Keratinocyte (primary cell): ENCODE data around the gene OTOG. TPM values are rescaled to one million over a fixed set of nuclear protein-coding genes. Genes with fewer than 3 reads are reported as not detected.

Experiments used
- DNase-seq: peaks from one replicate; pipeline ENCODE4 v3.0.0-alpha.2; 2011; ENCODE audit warnings: low read depth, missing footprints, low spot score
- FAIRE-seq: peaks from 2 replicates; lab custom pipeline; 2011; peaks lifted over from hg19 to GRCh38; lab: Jason Lieb, UNC
- H2AFZ ChIP-seq: 2 replicates; pipeline ENCODE4 v1.6.0; 2012; ENCODE audit warnings: low read length, control low read depth, inconsistent platforms; ENCODE audit not compliant: control insufficient read depth
- H3K27ac ChIP-seq: 2 replicates; pipeline ENCODE4 v1.5.1; 2011; ENCODE audit warnings: low read length; ENCODE audit not compliant: control insufficient read depth, insufficient read depth
- H3K27me3 ChIP-seq: 3 replicates; pipeline ENCODE4 v1.6.0; 2011; ENCODE audit warnings: low read length; ENCODE audit not compliant: control insufficient read depth, insufficient read depth; ENCODE audit errors: extremely low read depth
- H3K36me3 ChIP-seq, 2 experiments: 2 replicates in 1 of 2; 3 replicates in 1 of 2; pipeline ENCODE4 v1.5.1; 2011; ENCODE audit warnings: low read length in 2 of 2, mild to moderate bottlenecking in 1 of 2; ENCODE audit not compliant: control insufficient read depth in 2 of 2, insufficient read depth in 2 of 2; ENCODE audit errors: extremely low read depth in 1 of 2
- H3K4me1 ChIP-seq: 3 replicates; pipeline ENCODE4 v1.5.1; 2011; ENCODE audit warnings: low read length; ENCODE audit not compliant: control insufficient read depth, insufficient read depth; ENCODE audit errors: extremely low read depth
- H3K4me2 ChIP-seq: 3 replicates; pipeline ENCODE4 v1.6.0; 2011; ENCODE audit warnings: low read depth, low read length; ENCODE audit not compliant: control insufficient read depth, insufficient read depth; ENCODE audit errors: extremely low read depth
- H3K4me3 ChIP-seq, 3 experiments: fragments of 200-600 bp in 1 of 3; sonication (generic) in 1 of 3; 2 replicates in 2 of 3; 3 replicates in 1 of 3; pipeline ENCODE4 v1.5.1; 2011 to 2016; ENCODE audit warnings: low read length in 3 of 3, mild to moderate bottlenecking in 3 of 3, control low read depth in 2 of 3, inconsistent platforms in 1 of 3, low read depth in 1 of 3, mixed read lengths in 1 of 3, mixed run types in 1 of 3, moderate library complexity in 1 of 3; ENCODE audit not compliant: control insufficient read depth in 2 of 3, insufficient read depth in 2 of 3; ENCODE audit errors: extremely low read depth in 1 of 3
- H3K79me2 ChIP-seq: 2 replicates; pipeline ENCODE4 v1.6.0; 2012; ENCODE audit warnings: low read length; ENCODE audit not compliant: control insufficient read depth, insufficient read depth
- H3K9ac ChIP-seq: 3 replicates; pipeline ENCODE4 v1.6.0; 2011; ENCODE audit warnings: low read length; ENCODE audit not compliant: control insufficient read depth, insufficient read depth; ENCODE audit errors: extremely low read depth
- H3K9me1 ChIP-seq: 3 replicates; pipeline ENCODE4 v1.6.0; 2011; ENCODE audit warnings: low read length; ENCODE audit not compliant: control insufficient read depth, insufficient read depth; ENCODE audit errors: extremely low read depth
- H3K9me3 ChIP-seq: 2 replicates; pipeline ENCODE4 v1.5.1; 2012; ENCODE audit warnings: low read depth, low read length; ENCODE audit not compliant: control insufficient read depth
- H4K20me1 ChIP-seq: 3 replicates; pipeline ENCODE4 v1.6.0; 2011; ENCODE audit warnings: low read length; ENCODE audit not compliant: control insufficient read depth, insufficient read depth; ENCODE audit errors: extremely low read depth
- CTCF ChIP-seq, 3 experiments: IDR thresholded peaks in 1 of 3; conservative IDR thresholded peaks in 1 of 3; optimal IDR thresholded peaks in 1 of 3; 2 replicates in 2 of 3; 3 replicates in 1 of 3; pipeline versions ENCODE3 to v1.5.1; 2011; ENCODE audit warnings: low read length in 3 of 3, mild to moderate bottlenecking in 3 of 3, moderate library complexity in 2 of 3, control low read depth in 1 of 3, inconsistent platforms in 1 of 3; ENCODE audit not compliant: insufficient read depth in 2 of 3; ENCODE audit errors: extremely low read depth in 1 of 3
- EZH2 ChIP-seq: IDR thresholded peaks from one replicate; pipeline ENCODE4 v1.6.1; 2012; ENCODE audit warnings: inconsistent platforms, mild to moderate bottlenecking, low read length, moderate library complexity
- dilution Hi-C: fragments of 300-500 bp; cut with MboI; formaldehyde crosslinking; loops from one replicate; pipeline ENCODE4 v1.7.0; 2020; ENCODE audit warnings: low sequenced_read_pairs; ENCODE audit not compliant: extremely low pct_ligation_motif_present
- polyA plus RNA-seq, 5 experiments: library from polyadenylated mRNA; depleted of rRNA in 3 of 5; stranded (reverse) in 3 of 5; stranded (forward) in 1 of 5; unstranded in 1 of 5; fragments of >200 nt; gene quantifications; 1 replicate in 1 of 5; 2 replicates in 3 of 5; 3 replicates in 1 of 5; pipeline versions ENCODE4 v1.2.1 to v1.2.3, GENCODE V29; 2011 to 2012; ENCODE audit warnings: missing spikeins in 2 of 5, low read depth in 1 of 5, low replicate concordance in 1 of 5

Gene OTOG
- polyA plus RNA-seq, 1 donor (not counting 4 experiments of a cell fraction or from before 2014, with no cell fraction given), result not detected

DNA sequence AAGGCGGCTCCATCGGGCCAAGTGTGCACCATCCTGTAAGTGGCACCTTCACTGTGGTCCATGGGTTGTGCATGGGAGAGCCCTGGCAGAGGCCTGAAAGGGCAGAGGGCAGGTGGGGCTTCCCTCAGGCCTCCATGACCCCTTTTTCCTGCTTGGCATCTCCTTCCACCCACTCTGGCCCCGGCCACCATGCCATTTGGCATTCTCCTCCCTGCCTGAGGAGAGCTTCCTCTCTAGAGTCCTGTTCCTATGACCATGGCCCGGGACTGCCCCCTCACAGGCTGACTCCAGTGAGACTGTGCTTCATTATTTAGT is 4.9 kb downstream of the OTOG start:
- Histone ChIP-seq H3K27me3 (peaks cover 10% of the 10 kb centered on the region), H3K27ac (no peak overlapping the region), H3K4me3 (no peak overlapping the region), H2AFZ (no peak overlapping the region), H3K4me1 (no peaks in the 10 kb centered on the region), H3K9me3 (no peaks in the 10 kb centered on the region), H3K79me2 (no peaks in the 10 kb centered on the region), H3K9ac (no peak overlapping the region), H3K36me3 (no peaks in the 10 kb centered on the region), H4K20me1 (peaks cover 2% of the 10 kb centered on the region), H3K4me2 (no peak overlapping the region), H3K9me1 (no peaks in the 10 kb centered on the region)
- TF ChIP-seq CTCF (optimal IDR thresholded peaks at IDR 0.05 in 1 of 3, IDR thresholded peaks at IDR 0.05 in 1 of 3, conservative IDR thresholded peaks at IDR 0.05 in 1 of 3; ENCODE audit: extremely low read depth in 1 of 3, insufficient read depth in 2 of 3, low read length in 3 of 3), result no peak
- dilution Hi-C loops, result no loop called here
- no peak for FAIRE-seq
- DNase-seq, result no peak

DNA sequence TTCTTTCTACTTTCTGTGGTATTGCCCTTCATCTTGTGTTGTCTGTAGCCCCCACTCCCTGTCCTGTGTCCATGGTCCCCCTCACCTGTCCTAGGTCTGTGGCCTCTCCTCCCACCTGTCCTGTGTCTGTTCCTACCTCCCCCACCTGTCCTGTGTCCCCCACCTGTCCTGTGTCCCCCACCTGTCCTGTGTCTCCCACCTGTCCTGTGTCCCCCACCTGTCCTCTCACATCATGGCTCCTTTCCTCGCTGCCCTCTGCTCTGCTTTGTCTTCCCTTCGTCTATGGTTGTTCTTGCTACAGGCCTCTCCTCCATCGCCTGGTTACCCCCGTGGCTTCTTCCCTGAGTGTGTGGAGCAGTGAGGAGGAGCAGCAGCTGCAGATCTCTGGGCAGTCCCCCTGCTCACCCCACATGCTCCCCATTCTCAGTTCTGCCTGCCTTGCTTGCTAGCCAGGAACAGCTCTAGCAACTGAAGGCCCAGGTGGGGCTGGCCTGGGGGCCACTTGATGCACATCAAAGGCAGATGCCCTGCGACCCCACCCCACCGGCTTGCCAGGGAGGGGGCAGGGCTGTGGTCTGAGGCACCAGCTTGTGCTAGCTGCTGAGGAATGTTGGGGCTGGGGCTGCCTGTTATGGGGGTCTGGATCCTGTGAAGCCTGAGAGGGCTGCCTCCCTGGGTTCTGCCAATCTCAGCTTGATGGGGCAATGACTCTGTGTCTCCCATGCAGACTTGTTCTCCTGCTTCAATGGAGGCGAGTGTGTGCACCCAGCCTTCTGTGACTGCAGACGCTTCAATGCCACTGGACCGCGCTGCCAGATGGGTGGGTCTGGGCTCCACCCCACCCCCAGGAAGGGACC is 5.6 kb downstream of the OTOG start:
- no peaks in the 10 kb centered on the region for H3K9me1 ChIP-seq
- H3K4me3 ChIP-seq, result no peak overlapping the region
- no peak overlapping the region for H3K27ac ChIP-seq
- H3K4me1 ChIP-seq, result no peaks in the 10 kb centered on the region
- H2AFZ ChIP-seq, result no peak overlapping the region
- H3K27me3 ChIP-seq, result peaks cover 4% of the 10 kb centered on the region
- H3K36me3 ChIP-seq, result no peaks in the 10 kb centered on the region
- H3K79me2 ChIP-seq, result no peaks in the 10 kb centered on the region
- no peak for DNase-seq
- TF ChIP-seq EZH2 (no peak), CTCF (optimal IDR thresholded peaks at IDR 0.05 in 1 of 3, IDR thresholded peaks at IDR 0.05 in 1 of 3, conservative IDR thresholded peaks at IDR 0.05 in 1 of 3; ENCODE audit: extremely low read depth in 1 of 3, insufficient read depth in 2 of 3, low read length in 3 of 3) (no peak)
- H4K20me1 ChIP-seq, result peaks cover 2% of the 10 kb centered on the region
- FAIRE-seq, result no peak
- H3K4me2 ChIP-seq, result no peak overlapping the region
- no peak overlapping the region for H3K9ac ChIP-seq
- dilution Hi-C loops, result no loop called here
- no peaks in the 10 kb centered on the region for H3K9me3 ChIP-seq
